HL-60 (cell line): Measurements from ENCODE around the gene TPPP2.

Experiments
- DNase-seq, 2 experiments: peaks; one replicate each; pipeline ENCODE4 v3.0.0-alpha.2; 2010 to 2020; ENCODE audit warnings: low read depth in 1 of 2, low spot score in 1 of 2
- H3K27ac ChIP-seq: fragments of 250-450 bp; sonication (Bioruptor Pico); replicated peaks from 2 replicates; pipeline ENCODE4 v1.5.1; 2020; ENCODE audit warnings: mild to moderate bottlenecking, moderate library complexity
- H3K27me3 ChIP-seq: fragments of 250-450 bp; sonication (Bioruptor Pico); 2 replicates; pipeline ENCODE4 v1.5.1; 2021; ENCODE audit warnings: mild to moderate bottlenecking, moderate library complexity; ENCODE audit not compliant: insufficient read depth, poor library complexity, severe bottlenecking
- H3K4me3 ChIP-seq: replicated peaks from 2 replicates; pipeline ENCODE4 v1.5.1; 2011; ENCODE audit warnings: mild to moderate bottlenecking, control low read depth, low read length; ENCODE audit not compliant: insufficient read depth
- GABPA ChIP-seq: IDR thresholded peaks from 2 replicates; pipeline ENCODE4 v1.6.1; 2012; ENCODE audit warnings: low read depth
- POLR2AphosphoS5 ChIP-seq: IDR thresholded peaks from 2 replicates; pipeline ENCODE4 v1.6.1; 2012; ENCODE audit warnings: low read depth
- SPI1 ChIP-seq: IDR thresholded peaks from 2 replicates; pipeline ENCODE4 v1.6.1; 2012; ENCODE audit warnings: low read depth, mild to moderate bottlenecking, borderline replicate concordance
- TF ChIP-seq, protein P1 (sequence below): IDR thresholded peaks from one replicate; pipeline ENCODE4 v1.5.1; 2011; ENCODE audit warnings: low read length, control low read depth, inconsistent platforms; ENCODE audit not compliant: insufficient read depth
- TF ChIP-seq, protein P2 (sequence below): IDR thresholded peaks from 2 replicates; pipeline ENCODE4 v1.6.1; 2012; ENCODE audit warnings: low read depth; ENCODE audit not compliant: insufficient replicate concordance

TPPP2 gene

DNA sequence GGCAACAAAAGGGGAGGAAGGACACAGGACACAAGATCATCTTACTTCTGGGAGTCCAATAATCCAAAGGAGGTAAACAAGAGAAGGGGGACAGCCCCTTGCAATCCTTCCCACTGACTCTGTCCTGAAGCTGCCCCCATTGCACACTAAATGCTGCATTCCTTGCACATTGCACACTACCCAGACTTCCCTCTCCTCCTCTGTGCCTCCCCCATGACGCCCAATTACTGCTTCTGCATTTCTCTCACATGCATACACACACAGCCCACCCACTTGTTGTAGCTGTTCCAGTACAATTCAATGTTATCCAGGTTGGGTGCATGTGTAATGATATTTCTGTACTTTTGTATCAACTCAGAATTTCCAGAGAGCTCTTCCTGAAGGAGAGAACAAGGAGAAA lies 10.7 kb upstream of the TPPP2 start:
- Histone ChIP-seq H3K27ac (no peak overlapping the region), H3K27me3 (peaks cover 12% of the 10 kb centered on the region), H3K4me3 (no peak overlapping the region)
- DNase-seq = no peak
- TF ChIP-seq GABPA = no peak
- no peak for TF ChIP-seq SPI1
- TF ChIP-seq, protein P1, sequence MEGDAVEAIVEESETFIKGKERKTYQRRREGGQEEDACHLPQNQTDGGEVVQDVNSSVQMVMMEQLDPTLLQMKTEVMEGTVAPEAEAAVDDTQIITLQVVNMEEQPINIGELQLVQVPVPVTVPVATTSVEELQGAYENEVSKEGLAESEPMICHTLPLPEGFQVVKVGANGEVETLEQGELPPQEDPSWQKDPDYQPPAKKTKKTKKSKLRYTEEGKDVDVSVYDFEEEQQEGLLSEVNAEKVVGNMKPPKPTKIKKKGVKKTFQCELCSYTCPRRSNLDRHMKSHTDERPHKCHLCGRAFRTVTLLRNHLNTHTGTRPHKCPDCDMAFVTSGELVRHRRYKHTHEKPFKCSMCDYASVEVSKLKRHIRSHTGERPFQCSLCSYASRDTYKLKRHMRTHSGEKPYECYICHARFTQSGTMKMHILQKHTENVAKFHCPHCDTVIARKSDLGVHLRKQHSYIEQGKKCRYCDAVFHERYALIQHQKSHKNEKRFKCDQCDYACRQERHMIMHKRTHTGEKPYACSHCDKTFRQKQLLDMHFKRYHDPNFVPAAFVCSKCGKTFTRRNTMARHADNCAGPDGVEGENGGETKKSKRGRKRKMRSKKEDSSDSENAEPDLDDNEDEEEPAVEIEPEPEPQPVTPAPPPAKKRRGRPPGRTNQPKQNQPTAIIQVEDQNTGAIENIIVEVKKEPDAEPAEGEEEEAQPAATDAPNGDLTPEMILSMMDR = no peak

DNA sequence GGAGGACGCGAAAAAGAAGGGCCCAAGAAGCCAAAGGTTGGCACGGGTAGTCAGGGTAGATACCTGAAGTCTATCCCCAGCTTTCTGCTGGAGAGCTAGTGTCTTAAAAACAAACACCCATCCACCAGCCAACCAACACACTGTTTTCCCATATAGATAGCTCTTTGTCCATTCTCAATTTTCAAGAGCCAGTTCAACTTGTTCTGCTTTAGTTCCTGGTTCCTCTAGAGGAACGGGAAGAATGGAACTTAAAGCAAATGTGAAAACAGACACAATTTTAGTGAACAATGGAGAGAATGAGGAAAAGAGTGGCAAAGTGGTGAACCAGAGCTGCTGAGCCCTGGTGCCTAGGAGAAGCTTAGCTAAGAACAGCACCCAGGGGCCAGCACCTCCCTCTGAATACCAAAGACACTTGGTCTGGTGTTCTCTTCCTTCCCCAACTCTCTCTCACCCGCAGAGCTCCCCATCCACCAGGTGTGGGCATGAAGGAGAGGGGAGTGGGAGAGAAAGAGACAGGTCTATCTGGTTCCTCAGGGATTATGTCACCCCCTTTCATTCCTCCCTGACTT lies 9.0 kb upstream of the TPPP2 start:
- Histone ChIP-seq H3K27me3 (peaks cover 19% of the 10 kb centered on the region), H3K27ac (no peak overlapping the region), H3K4me3 (no peak overlapping the region)
- DNase-seq = no peak
- TF ChIP-seq, protein P1 = no peak
- no peak for TF ChIP-seq GABPA
- TF ChIP-seq, protein P2, sequence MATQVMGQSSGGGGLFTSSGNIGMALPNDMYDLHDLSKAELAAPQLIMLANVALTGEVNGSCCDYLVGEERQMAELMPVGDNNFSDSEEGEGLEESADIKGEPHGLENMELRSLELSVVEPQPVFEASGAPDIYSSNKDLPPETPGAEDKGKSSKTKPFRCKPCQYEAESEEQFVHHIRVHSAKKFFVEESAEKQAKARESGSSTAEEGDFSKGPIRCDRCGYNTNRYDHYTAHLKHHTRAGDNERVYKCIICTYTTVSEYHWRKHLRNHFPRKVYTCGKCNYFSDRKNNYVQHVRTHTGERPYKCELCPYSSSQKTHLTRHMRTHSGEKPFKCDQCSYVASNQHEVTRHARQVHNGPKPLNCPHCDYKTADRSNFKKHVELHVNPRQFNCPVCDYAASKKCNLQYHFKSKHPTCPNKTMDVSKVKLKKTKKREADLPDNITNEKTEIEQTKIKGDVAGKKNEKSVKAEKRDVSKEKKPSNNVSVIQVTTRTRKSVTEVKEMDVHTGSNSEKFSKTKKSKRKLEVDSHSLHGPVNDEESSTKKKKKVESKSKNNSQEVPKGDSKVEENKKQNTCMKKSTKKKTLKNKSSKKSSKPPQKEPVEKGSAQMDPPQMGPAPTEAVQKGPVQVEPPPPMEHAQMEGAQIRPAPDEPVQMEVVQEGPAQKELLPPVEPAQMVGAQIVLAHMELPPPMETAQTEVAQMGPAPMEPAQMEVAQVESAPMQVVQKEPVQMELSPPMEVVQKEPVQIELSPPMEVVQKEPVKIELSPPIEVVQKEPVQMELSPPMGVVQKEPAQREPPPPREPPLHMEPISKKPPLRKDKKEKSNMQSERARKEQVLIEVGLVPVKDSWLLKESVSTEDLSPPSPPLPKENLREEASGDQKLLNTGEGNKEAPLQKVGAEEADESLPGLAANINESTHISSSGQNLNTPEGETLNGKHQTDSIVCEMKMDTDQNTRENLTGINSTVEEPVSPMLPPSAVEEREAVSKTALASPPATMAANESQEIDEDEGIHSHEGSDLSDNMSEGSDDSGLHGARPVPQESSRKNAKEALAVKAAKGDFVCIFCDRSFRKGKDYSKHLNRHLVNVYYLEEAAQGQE = no peak
- TF ChIP-seq POLR2AphosphoS5 = no peak
- TF ChIP-seq SPI1 = no peak

DNA sequence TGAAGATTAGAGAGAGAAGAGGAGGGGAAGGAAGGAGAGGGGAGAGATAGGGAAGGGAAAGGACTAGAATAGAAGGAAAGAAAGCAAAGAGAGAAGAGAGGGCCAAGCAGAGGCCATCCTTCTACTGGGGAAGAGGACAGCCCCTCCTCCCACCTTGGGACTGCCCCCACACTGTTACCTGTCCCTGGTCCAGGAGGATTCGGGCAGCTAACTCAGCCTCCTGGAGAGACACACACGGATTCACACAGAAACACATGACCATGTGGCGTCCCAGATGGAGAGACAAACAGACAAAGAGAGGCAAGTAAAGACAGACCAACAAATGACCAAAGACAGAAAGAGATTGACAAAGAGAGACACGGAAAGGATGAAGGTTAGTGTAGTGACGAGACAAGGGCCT lies 7.3 kb upstream of the TPPP2 start:
- Histone ChIP-seq H3K4me3 (no peak overlapping the region), H3K27ac (no peak overlapping the region), H3K27me3 (peaks cover 19% of the 10 kb centered on the region)
- TF ChIP-seq SPI1 = no peak
- TF ChIP-seq, protein P2 = no peak
- no peak for TF ChIP-seq POLR2AphosphoS5
- no peak for TF ChIP-seq GABPA
- TF ChIP-seq, protein P1 = no peak
- no peak for DNase-seq

DNA sequence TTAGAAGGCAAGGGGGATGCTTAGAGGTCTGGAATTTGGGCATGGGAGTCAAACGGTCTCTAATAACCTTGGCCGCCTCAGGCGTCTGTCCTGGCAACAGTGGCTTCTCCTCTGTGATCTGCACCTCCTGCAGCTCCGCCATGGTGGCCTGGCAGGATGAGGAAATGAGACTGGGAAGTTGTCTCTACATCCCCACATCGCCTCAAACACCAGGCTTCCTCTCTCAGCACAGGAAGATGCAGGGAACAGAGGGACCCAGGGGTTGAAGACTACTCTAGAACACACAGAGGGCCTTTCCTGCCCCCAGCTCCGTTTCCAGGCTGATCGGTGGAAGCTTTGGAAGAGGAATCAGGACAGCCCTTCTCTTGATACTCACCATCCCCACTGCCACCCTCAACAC lies 6.8 kb upstream of the TPPP2 start:
- DNase-seq = no peak
- H3K27me3 ChIP-seq = peaks cover 19% of the 10 kb centered on the region
- no peak overlapping the region for H3K4me3 ChIP-seq
- no peak overlapping the region for H3K27ac ChIP-seq
- TF ChIP-seq, protein P2 = no peak
- TF ChIP-seq GABPA (no peak), SPI1 (no peak), POLR2AphosphoS5 (no peak)
- TF ChIP-seq, protein P1 = no peak
